ENCODE measurements around the gene DLGAP5.

DLGAP5 gene, protein sequence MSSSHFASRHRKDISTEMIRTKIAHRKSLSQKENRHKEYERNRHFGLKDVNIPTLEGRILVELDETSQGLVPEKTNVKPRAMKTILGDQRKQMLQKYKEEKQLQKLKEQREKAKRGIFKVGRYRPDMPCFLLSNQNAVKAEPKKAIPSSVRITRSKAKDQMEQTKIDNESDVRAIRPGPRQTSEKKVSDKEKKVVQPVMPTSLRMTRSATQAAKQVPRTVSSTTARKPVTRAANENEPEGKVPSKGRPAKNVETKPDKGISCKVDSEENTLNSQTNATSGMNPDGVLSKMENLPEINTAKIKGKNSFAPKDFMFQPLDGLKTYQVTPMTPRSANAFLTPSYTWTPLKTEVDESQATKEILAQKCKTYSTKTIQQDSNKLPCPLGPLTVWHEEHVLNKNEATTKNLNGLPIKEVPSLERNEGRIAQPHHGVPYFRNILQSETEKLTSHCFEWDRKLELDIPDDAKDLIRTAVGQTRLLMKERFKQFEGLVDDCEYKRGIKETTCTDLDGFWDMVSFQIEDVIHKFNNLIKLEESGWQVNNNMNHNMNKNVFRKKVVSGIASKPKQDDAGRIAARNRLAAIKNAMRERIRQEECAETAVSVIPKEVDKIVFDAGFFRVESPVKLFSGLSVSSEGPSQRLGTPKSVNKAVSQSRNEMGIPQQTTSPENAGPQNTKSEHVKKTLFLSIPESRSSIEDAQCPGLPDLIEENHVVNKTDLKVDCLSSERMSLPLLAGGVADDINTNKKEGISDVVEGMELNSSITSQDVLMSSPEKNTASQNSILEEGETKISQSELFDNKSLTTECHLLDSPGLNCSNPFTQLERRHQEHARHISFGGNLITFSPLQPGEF

DNA sequence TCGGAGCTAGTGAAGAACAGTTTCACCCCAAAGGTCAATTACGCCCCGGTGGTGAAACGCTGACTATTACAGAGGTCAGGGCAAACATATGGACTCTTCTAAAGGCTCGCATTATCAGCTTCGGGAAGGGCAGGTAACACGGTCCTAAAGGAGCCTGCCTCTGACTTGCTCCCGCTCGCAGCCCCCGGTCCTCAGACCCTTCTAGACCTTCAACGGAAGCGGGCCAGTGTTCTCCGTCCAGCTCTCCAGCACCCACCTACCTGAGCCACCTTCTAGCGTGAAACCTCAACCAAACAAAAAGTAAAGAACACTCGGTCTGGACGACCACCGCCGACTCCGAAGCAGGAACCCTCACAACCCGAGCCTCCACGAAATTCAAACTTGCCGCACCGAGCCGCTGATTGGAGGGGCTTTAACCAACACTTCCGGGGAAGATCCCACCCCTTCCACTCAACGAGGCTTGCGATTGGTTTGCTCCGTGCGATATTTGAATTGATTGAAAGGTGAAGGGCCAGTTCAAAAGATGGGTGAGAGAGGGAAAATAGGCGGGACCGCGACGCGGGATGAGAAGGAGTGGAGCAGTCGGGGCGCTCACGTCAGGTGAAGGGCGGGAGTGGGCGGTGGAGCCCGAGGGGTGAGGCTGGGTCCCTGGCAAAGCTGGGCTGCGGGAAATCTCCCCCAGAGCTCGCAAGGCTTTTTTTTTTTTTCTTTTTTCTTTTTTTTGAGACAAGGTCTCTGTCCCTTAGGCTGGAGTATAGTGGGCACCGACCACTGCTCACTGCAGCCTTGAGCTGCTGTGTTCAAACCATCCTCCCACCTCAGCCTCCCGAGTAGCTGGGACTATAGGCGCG is at the start of gene DLGAP5:
Gene DLGAP5, minus strand, starts transcription at position 383 of the 851 bp plus-strand sequence. CDS start 2,406 bp downstream, outside the sequence.
- peak; percentile 76 for DNase-seq

DNA sequence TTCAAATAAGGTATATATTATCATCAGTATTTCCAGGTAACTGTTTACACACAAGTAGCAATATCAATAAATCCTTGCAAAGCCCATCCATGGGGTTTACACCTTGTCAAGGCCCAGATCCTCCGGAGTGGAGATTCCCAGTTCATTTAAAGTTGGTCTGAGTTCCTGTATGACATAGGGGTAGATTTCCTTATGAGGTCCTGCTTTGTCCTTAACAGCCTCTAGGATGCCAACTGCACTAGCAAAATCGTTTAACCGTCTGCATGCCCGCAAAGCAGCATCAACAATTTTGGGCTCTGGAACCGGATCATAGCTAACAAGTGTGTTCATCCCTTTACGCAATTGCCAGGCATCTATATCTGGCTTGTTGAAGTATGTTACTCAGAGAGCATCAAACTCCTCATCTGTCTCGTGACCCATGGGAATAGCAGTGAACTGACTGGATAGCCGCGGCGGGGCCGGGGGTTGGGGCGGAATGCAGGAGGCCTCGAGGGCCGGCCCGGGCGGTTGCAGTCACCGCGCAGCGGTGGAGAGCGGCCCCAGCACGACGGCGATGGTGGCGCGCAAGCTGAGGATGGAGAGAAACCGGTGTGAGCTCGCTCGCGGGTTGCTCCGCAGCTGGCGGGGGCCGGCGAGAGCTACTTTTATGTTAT is 49.3 kb upstream of the DLGAP5 start:
- no peak for DNase-seq

DNA sequence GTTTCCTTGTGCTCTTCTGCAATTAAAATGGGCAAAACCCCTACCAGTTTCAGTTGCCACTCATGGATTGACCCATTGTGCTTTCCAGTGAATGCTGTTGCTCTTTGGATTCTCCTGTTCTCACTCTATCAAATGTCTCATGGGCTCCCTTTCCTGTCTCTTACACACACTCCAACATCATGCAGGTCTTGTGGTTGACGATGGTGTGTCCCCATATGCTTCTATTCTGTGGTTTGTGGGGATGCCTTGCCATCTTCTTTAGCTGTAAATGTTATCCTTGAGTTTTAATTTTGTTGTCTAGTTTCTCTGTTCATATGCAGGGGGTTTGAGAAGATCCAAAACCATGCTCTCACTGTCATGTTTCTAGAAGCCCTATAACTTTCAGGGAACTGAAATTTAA is 47.9 kb upstream of the DLGAP5 start:
- no peak for DNase-seq

DNA sequence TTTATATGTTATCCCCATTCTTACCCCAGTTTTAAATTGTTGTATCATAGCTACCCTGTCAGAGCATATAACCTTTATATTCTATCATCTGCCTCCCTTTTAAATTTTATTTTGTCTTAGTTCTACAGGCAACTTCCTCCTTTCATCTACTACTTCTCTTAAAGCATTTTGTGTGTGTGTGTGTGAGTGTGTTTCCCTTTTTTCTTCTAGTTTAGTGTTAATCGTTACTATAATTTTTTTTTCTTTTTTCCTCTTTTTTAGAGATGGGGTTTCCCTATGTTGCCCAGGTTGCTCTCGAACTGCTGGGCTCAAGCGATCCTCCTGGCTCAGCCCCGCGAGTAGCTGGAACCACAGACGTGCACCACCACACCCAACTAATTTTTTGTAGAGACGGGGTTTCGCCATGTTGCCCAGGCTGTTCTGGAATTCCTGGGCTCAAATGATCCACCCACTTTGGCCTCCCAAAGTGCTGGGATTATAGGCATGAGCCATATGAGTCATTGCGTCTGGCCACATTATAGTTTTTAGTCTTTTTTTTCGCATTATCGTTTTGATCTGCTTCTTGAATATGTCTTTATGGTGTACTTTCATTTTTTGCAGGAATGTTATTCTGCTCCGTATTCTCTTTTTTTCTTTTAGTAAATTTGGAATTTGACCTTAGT is 46.8 kb upstream of the DLGAP5 start:
- DNase-seq, result no peak

DNA sequence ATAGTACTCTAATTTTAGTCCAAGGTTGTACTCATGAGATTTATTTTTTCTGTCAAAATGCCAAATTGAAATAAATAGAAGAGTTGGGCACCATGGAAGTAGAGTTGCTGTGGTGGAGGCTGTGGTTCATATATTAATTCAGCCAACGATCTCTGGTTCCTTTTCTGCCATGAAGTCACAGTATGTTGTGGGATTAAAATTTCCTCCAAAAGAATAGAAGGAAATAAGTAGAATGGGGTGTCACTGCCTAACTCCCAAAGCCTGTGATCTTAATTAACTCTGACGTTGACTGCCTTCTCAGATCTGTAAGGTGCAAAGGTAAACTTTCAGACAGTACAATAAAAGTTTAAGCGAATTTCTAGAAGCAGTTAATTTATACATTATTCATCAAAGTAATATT is 42.2 kb upstream of the DLGAP5 start:
- DNase-seq, result no peak

DNA sequence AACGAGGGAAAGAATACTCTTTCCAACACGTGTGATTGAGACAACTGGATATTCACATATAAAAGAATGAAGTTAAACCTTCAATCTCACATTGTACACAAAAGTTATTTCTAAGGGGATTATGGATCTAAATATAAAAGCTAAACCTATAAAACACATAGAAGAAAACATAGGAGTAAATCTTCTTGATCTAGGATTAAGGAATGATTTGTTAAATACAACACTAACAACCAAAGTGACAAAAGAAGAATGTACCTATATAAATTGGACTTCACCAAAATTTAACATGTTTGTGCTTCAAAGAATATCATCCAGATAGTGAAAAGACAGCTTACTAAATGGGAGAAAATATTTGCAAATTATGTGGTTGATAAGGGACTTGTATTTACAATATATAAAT is 36.9 kb upstream of the DLGAP5 start:
- no peak for DNase-seq

DNA sequence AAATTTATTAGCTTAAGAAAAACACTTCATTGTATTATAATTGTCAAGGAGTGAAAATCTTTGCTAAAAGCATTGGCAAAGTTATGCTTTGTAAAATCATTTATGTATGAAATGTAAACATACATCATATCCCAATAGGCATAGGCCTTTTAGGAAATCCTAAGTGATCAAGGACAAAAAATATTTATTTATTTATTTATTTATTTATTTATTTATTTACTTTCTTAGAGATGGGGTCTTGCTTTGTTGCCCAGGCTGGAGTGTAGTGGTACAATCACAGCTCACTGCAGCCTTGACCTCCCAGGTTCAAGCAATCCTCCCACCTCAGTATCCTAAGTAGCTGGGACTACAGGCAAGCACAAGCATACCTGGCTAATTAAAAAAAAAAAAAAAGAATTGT is 32.0 kb upstream of the DLGAP5 start:
- DNase-seq, result no peak

DNA sequence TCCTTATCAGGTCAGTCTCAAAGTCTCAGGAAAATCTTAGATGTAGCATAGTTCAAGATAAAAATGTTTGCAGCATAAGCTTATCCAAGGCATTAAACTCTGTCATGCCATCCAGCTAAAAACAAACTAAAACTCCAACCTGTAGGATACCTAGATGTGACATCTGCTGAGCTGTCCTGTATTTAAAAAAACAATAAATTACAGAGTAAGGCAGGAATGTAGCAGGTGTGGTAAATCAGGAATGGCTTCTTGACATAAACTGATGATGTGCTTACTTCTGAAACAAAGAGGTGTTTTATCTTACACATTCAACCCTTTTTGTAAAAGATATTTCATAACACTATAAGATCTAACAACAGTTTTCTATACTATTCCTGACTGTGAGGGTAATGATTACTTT is 30.6 kb upstream of the DLGAP5 start:
- DNase-seq, result no peak

DNA sequence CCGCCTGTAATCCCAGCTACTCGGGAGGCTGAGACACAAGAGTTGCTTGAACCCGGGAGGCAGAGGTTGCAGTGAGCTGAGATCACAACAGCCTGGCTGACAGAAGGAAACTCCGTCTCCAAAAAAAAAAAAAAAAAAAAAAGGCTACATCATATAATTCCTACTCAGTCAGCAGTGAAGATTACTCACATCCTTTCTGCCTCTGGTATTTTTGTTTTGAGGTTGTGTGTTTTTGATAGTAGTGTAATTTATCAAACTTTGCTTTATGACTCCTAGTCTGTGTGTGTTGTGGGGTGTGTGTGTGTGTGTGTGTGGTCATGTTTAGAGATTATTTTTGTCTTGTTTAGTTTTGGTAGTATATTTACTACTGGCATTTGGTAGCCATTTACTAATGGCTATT is 29.8 kb upstream of the DLGAP5 start:
- DNase-seq, result no peak

DNA sequence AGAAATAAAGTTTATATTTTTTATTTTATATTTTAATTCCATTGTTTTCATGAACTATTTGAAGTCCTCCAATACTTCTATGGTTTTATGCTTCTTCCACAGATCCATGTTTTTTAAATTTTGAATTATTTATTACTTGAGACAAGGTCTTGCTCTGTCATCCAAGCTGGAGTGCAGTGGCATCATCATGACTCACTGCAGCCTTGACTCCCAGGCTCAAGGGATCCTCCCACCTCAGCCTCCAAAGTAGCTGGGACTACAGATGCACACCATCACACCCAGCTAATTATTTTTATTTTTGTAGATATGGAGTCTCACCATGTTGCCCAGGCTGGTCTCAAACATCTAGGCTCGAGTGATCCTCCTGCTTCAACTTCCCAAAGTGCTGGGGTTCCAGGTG is 28.8 kb upstream of the DLGAP5 start:
- DNase-seq, result no peak

DNA sequence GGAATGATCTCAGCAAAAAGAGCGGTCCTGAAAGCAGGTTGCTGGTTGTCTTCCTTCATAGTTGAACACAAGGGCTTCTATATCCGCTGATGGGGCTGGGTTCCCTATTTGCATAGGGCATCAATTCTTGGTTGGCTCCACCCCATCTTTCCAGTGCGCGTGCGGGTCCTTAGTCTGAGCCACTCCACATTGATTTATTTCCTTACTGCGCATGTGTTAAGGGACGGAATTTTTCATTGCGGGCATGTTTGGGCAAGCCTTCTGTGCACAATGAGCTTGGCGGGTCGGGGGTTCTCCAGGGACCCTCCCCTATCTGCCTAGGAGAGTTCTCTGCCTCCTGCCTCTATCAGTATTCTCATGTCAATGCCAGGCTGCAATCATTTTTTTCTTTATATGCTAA is 21.2 kb upstream of the DLGAP5 start:
- DNase-seq, result no peak

DNA sequence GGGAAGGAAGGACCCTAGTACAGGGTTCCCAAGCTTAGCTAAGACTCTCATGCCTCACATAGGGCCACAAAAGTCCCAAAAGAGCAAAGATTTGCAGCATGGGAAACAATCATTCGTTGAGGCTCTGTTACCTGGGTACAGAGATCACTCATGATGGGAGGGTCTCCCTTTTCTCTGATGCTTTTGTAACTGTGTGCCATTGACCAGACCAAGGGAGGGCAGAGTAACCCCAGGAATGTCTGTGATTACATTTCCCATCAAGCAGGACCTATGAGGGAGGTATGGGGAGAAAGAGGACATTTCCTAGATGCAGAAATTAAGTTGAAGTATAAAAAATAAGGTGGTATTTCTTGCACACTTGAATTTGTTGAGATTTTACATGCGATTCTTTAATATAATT is 16.4 kb upstream of the DLGAP5 start:
- DNase-seq, result no peak

DNA sequence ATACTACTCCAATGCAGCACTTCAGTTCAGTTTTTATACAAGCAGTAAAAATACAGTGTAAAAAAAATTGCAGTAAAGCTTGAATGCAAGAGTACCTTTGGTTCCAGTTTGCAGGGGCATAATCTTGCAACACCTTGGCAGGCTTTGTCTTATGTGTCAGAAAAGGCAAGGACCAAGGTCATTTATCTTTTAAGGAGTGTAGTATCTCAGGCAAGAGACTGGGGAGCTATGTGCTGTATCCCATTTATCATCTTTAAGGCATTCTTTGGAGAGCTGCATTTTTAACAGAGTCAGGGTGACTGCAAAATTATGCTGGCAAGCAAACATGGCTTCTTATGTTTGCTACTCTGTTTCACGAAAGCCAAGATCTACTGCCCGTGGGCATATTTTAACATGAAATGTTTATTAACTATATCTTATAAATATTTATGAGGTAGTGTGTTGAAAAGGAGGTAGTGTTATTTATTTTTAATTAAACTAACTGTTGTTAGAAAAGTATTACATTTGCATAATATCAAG is 14.8 kb upstream of the DLGAP5 start:
- no peak for DNase-seq

DNA sequence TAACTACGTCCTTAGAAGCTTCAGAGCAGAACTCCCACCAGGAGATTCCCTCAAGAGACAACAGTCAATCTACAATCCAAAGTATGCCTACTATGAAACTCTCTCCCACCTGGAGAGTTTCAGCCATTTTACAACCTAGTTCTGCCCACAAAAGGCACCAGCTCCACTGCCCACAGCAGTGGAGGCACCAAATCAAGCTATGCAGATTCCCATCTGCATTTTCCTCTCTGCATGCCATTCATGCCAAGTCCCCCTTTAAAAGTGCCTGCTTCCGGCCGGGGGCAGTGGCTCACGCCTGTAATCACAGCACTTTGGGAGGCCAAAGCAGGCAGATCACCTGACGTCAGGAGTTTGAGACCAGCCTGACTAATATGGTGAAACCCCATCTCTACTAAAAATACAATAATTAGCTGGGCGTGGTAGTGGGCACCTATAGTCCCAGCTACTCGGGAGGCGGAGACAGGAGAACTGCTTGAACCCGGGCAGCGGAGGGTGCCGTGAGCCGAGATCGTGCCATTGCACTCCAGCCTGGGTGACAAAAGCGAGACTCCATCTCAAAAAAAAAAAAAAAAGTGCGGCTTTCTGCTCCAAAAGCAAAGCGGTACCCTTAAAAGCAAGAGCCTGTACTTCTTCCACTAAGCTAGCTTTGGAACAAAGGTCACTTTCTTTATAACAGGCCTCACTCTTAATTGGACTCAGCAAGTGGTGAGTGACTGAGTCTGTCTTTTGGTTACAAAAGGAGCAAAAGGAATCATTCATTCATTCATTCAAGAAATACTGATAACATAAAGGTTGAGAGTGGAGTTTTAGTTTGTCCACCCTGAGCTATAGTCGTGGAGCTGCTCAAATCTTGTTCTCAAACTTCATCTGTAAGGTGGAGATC is 10.1 kb upstream of the DLGAP5 start:
- DNase-seq, result no peak

DNA sequence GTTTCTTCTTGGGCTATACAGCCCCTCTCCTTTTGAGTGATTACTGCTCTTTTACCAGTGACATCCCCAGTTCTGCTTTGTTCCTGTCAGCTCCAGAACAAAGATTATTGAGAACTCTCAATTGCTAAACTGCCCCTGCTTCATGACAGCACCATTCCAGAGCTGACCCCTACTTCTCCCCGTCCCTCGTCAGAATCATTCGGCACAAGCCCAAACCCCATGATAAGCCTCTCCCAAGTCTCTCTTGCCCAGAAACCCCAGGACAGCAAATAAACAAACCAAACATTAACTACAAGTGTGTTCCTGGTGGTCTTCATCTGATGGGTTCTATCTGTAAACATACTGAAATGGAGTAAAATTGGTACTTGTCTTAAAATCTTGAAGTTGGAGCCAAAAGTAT is 9.3 kb upstream of the DLGAP5 start:
- DNase-seq, result no peak

DNA sequence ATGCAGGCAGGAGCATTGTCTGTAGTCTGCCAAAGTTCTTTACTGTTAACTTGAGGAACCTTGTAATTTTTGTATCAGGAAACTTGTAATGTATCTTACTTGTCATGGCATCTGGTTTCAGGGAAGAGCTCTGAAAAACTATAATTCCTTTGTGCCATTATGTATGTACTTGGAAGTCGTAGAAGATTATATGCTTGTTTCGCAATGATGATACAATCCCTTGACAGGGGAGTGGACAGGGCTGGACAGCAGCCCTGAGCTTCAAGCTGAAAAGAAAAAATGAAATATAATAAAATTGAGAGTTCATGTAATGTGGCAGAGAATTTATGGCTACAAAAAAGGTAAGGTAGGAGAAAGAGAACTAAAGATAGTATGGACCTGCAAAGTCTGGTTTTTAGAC is 7.4 kb upstream of the DLGAP5 start:
- no peak for DNase-seq

DNA sequence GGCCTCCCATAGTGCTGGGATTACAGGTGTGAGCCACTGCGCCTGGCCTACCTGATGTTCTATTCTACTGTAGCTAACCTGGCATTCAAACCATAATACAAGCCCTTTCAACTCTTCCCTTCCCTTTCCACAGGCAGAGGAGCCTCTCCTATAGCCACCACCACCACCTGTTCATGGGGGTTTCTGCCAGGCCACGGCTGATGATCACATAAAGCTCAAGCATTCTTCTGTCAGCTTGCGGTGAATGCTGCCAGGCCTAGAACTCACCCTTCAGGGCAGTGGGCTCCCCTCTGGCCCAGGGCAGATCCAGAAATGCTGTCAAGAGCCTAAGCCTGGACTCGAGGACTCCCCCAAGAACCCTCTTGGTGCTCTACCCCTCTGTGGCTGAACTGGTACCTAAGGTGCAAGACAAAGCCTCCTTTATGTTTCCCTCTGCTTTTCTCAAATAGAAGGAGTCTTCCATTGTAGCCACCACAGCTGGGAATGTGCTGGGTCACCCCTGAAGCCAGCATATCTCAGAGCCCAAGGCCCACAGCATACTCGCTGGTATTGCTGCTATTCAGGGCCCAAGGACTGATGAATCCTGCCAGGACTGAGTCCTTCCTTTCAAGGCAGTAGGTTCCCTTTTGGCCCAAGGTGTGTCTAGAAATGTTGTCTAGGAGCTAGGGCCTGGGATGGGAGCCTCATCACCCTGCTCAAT is 3.4 kb upstream of the DLGAP5 start:
- no peak for DNase-seq

DNA sequence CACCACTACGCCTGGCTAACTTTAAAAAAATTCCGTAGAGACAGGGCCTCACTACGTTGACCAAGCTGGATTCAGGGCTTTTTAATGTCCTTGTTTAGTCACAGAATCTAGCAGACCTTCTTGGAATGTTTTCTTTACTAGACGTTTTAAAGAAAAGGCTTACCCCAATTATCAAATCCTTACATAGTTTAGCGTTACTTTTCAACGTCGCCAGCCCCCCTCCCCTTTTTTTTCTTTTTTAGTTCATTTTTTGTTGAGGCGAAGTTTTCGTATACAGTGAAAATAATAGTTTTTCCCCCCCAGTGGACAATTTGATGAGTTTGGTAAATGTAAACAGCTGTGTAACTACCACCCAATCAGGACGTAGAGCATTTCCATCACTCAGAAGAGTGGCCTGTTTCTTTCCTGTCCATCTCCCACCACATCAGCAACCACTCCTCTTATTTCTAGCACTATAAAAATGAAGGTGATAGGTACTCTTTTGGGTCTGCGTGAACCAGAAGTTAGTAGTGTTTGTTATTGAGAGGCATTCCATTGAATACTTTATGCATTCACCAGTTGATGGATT is 753 bp upstream of the DLGAP5 start:
- no peak for DNase-seq

DNA sequence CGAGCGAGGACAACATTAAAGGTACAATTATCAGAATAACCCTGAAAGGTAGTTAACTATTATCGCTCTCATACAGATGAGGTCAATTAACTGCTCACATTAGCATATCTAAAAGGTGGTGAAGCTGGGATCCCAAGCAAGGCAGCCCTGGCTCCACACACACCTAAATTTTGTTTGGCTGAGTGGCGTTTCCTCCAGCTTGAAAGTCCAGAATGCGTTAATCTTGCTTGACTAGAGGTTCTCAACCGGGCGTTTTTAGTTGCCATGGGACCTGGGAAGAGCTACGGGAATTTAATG is 531 bp downstream of the DLGAP5 start:
- no peak for DNase-seq

DNA sequence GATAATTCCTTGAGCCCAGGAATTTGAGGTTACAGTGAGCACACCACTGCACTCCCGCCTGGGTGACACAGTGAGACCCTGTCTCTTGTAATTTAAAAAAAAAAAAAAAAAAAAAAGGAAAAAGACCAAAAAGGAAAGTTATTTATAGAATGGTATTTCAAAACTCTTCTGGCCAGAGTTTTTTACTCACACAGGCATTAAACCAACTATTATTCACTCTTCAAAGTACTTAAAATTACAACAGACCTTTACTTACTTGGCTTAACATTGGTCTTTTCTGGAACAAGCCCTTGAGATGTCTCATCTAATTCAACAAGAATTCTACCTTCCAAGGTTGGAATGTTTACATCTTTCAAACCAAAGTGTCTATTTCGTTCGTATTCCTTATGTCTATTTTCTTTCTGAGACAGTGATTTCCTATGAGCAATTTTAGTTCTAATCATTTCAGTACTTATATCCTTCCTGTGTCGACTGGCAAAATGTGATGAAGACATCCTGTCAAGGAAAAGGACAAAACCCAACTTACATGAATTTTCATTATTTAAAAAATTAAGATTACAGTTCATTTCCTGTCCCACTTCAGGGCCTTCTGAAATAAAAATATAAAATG is 2.6 kb downstream of the DLGAP5 start:
- no peak for DNase-seq

All from activated CD4-positive, alpha-beta T cell treated with anti-CD3 and anti-CD28 coated beads for 1 hour (primary cell).